ENCODE data around the gene PLCG2.

PLCG2 gene

DNA sequence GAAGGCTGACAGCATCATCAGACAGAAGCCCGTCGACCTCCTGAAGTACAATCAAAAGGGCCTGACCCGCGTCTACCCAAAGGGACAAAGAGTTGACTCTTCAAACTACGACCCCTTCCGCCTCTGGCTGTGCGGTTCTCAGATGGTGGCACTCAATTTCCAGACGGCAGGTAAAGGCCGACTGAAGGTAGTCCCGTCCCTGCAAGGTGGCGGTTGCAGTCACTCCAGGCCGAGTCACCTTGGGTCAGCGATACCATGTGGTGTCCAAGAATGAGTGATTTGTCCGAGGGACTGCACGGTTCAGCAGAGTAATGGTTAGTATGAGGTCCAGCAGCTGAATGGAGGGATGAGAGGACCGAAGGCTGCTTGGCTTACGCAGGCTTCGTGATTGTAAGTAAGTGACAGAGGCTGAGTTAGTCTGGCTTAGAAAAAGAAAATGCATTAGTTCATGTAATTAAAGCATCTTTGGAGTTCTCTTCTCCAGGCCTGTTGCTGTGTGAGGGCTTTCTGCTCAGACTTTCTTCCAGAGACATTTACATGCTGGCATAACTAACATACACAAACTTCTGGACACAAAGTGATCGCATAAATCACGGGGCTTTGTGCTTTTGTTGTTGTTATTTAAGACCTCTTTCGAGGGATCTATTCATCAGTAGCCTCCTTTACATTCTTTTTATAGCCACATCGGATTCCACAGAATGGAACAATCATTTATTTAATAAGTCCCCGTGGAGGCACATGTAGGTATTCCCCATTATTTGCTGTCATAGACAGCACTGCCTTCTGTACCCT, 157.3 kb downstream of the PLCG2 start:
- ChIA-PET CTCF (interaction anchor here (0.6 kb wide), 1 partner anchor 294 kb away, joined by 4 read pairs; no protein-coding TSS in a partner anchor), POLR2A (ENCODE audit: low non-redundant PET) (no interaction called here)
- TF ChIP-seq, protein P1, sequence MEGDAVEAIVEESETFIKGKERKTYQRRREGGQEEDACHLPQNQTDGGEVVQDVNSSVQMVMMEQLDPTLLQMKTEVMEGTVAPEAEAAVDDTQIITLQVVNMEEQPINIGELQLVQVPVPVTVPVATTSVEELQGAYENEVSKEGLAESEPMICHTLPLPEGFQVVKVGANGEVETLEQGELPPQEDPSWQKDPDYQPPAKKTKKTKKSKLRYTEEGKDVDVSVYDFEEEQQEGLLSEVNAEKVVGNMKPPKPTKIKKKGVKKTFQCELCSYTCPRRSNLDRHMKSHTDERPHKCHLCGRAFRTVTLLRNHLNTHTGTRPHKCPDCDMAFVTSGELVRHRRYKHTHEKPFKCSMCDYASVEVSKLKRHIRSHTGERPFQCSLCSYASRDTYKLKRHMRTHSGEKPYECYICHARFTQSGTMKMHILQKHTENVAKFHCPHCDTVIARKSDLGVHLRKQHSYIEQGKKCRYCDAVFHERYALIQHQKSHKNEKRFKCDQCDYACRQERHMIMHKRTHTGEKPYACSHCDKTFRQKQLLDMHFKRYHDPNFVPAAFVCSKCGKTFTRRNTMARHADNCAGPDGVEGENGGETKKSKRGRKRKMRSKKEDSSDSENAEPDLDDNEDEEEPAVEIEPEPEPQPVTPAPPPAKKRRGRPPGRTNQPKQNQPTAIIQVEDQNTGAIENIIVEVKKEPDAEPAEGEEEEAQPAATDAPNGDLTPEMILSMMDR (conservative IDR thresholded peaks at IDR 0.05; ENCODE audit: low read depth): no peak
- H3K27ac ChIP-seq: no peak overlapping the region
- no peak for DNase-seq (ENCODE audit: low spot score)

DNA sequence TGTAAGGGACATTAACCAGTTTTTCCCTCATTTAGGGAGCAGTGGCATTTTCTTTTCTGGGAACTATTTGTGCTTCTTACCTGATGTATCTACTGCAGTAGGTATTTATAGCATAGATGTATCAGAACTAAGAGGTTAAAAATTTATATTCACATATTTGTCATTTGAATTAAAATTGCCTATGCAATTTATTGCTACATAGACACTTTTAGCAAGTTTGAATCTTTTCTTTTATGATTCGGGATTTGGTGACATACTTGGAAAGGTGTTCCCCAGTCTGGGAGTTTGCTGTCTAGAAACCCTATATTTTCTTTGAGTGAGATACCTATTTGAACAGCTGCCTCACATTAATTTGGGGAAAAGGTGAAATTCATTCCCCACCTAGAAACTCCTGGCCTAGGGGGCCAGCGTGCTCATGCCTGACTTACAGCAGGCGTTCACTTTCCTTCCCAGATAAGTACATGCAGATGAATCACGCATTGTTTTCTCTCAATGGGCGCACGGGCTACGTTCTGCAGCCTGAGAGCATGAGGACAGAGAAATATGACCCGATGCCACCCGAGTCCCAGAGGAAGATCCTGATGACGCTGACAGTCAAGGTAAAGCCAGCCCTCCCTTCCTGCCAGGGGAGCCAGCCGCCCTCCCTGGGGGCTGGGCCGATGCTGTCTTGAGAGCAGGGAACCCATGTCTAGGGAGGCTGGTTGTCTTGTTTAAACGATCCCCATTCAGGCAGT, 158.4 kb downstream of the PLCG2 start:
- POLR2A ChIA-PET (ENCODE audit: low non-redundant PET): no interaction called here
- CTCF ChIA-PET: interaction anchor here (0.6 kb wide), 1 partner anchor 293 kb away, joined by 4 read pairs; no protein-coding TSS in a partner anchor
- TF ChIP-seq, protein P1 (conservative IDR thresholded peaks at IDR 0.05; ENCODE audit: low read depth): no peak
- no peak for DNase-seq (ENCODE audit: low spot score)
- H3K27ac ChIP-seq: no peak overlapping the region

DNA sequence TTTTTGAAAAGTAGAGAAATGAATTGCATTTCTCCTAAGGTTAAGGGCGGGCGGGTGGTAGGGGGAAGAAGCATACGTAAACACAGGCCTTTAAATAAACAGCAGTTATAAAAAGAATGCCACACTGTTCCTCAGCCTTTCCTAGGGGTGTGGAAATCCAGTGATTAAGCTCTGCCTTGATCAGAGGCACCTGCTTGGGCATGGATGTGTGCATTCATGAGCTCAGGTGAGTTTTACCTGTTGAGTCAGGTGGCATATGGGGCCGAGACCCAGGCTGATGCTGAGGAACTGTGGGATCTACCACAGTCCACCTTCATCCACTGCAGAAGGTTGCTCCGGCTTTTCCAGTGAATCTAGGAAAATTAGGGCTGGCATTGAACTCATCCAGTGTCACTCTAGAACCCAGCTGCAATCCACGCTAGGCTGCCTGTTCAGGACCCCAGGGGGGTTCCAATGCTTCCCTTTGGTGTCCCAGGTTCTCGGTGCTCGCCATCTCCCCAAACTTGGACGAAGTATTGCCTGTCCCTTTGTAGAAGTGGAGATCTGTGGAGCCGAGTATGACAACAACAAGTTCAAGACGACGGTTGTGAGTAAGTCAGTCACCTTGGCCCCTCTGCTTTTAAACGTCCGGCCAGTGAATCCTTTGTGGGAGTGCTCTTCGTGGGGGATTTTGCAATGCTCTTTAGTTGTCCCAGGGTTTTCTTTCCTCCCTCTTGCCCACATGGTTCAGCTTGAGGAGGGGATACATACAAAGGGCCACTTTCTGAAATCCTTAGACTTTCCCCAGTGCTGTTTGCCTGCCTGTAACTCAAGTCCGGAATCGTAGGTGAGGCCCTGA, 159.5 kb downstream of the PLCG2 start:
- DNase-seq (ENCODE audit: low spot score): no peak
- TF ChIP-seq, protein P1 (conservative IDR thresholded peaks at IDR 0.05; ENCODE audit: low read depth): no peak
- no peak overlapping the region for H3K27ac ChIP-seq
- CTCF ChIA-PET: no interaction called here
- POLR2A ChIA-PET (ENCODE audit: low non-redundant PET): no interaction called here

DNA sequence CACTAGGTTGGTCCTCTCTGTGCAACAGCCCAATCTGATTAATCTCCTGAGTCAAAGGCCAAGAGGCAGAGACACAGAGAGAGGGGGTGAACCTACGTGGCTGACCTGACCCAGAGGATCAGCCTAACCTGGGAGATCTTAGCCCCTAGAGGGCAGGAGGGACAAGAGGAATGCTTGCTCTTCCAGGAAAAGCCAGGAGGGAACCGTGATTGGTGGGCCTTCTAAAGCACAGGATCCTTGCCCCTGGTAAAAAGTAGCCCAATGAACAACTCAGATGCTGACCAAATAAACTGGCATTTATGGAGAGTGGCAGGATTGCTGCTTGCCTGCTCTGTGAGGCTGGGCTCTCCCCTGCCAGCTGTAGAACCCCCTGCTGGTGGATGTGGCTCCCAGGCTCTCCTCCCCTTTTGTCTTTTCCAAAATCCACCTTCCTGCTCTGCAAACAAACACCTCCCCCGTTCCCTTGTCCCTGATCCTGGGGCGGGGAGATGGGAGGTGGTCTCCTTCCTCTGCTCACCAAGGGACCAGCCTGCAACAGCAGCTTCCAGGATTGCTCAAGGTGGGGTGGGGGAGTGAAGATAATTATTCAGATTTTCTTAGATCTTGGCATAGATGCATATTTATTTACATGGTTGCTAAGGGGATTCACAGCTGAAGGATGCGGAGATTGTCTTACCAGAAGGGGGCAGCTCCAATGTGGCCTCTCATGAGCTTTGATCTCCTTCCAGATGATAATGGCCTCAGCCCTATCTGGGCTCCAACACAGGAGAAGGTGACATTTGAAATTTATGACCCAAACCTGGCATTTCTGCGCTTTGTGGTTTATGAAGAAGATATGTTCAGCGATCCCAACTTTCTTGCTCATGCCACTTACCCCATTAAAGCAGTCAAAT, 160.3 kb downstream of the PLCG2 start:
- POLR2A ChIA-PET (ENCODE audit: low non-redundant PET): no interaction called here
- DNase-seq (ENCODE audit: low spot score): no peak

DNA sequence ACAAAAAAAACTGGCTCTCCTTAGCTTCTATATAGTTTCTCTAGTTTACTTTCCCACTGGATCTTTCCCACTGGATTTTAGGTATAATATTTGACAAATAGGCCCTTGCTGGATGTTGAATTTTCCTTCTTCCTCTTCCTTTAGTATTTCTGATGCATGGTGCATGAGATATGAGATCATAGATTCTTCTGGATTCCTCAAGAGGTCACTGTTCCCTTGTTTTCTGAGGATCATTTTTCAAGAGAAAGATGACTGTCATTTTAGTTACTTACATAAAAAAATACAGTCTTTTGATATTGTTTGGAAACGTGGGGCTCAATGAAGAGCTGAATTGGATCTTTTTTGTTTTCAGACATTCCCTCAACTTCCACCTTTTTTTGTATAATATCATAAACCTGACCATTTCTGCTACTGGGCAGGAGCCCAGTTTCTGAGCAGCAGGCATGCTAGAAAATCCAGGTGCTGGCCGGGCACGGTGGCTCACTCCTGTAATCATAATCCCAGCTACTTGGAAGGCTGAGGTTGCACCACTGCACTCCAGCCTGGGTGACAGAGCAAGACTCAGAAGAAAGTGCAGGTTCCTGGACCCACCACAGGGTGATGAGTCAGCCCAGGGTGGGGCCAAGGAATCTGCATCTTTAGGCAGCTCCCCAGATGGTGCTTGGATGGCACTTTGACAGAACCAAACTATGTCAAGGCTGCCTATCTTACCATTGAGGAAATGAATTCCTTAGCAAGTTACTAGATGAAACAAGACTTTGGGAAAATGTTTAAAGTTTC, 161.9 kb downstream of the PLCG2 start:
- TF ChIP-seq, protein P1 (conservative IDR thresholded peaks at IDR 0.05; ENCODE audit: low read depth): peak; percentile 62
- peak overlapping the region; percentile 56 for H3K27ac ChIP-seq
- CTCF ChIA-PET: interaction anchor here (0.5 to 2.0 kb wide), 10 partner anchors 33 to 1505 kb away, joined by 3 to 10 read pairs (median 3); no protein-coding TSS in a partner anchor
- DNase-seq (ENCODE audit: low spot score): peak; percentile 55
- POLR2A ChIA-PET (ENCODE audit: low non-redundant PET): interaction anchor here (0.7 kb wide), 1 partner anchor 29 kb away, joined by 7 read pairs; no protein-coding TSS in a partner anchor

More for the DNA sequence above, 160.3 kb downstream of the PLCG2 start:
- CTCF ChIA-PET: interaction anchor here (2.0 kb wide), 1 partner anchor 291 kb away, joined by 10 read pairs; no protein-coding TSS in a partner anchor
- H3K27ac ChIP-seq: no peak overlapping the region
- TF ChIP-seq, protein P1 (conservative IDR thresholded peaks at IDR 0.05; ENCODE audit: low read depth): no peak
